GM21515 (cell line): ENCODE results near the gene VASH1.

Experiments used
- ATAC-seq: cut with Tn5 transposase; IDR thresholded peaks from one replicate; pipeline ENCODE4 v1.9.1; 2021; ENCODE audit not compliant: unreplicated experiment

Gene VASH1

GRCh38 chr14:76742185-76742584 is 19.1 kb upstream of the VASH1 start:
- no peak for ATAC-seq

- no peak for ATAC-seq
Observed at GRCh38 chr14:76742966-76743365, 18.3 kb upstream of the VASH1 start.

GRCh38 chr14:76752744-76753143 is 8.5 kb upstream of the VASH1 start:
- no peak for ATAC-seq

DNA sequence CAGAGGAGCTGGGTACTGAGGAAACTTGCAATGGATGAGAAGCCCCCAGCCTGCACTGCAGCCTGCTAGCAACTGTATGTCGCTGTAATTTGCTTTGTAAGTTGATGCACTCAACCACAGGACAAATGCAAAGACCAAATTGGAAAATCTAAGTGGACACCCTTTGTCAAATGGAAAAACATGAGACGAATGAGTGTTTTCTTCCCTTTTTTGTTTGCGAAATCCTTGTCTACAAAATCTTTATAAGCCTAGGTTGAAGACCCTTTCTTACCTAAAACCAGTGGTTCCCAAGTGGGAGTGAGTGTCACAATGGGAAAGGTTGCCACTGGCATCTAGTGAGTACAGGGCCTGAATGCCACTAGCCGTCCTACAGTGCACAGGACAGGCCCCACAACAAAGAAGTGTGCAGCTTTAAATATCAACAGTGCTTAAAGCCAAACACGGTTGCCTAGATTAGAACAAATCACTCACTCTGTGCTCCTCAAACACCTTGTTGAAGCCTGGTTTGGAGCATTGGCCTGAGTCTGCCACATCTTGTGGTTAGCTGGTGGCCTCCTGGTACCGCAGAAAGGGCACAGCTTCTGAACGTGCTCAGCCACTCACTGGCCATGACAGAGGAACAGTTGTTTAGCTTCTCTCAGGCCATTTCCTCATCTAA is 7.6 kb upstream of the VASH1 start:
- no peak for ATAC-seq

GRCh38 chr14:76754586-76754985 is 6.7 kb upstream of the VASH1 start:
- no peak for ATAC-seq

GRCh38 chr14:76755610-76756370 is 5.5 kb upstream of the VASH1 start:
- ATAC-seq, result no peak

GRCh38 chr14:76756371-76756750 is 4.9 kb upstream of the VASH1 start:
- no peak for ATAC-seq

- no peak for ATAC-seq
Observed at GRCh38 chr14:76759589-76759988, 1.7 kb upstream of the VASH1 start.

DNA sequence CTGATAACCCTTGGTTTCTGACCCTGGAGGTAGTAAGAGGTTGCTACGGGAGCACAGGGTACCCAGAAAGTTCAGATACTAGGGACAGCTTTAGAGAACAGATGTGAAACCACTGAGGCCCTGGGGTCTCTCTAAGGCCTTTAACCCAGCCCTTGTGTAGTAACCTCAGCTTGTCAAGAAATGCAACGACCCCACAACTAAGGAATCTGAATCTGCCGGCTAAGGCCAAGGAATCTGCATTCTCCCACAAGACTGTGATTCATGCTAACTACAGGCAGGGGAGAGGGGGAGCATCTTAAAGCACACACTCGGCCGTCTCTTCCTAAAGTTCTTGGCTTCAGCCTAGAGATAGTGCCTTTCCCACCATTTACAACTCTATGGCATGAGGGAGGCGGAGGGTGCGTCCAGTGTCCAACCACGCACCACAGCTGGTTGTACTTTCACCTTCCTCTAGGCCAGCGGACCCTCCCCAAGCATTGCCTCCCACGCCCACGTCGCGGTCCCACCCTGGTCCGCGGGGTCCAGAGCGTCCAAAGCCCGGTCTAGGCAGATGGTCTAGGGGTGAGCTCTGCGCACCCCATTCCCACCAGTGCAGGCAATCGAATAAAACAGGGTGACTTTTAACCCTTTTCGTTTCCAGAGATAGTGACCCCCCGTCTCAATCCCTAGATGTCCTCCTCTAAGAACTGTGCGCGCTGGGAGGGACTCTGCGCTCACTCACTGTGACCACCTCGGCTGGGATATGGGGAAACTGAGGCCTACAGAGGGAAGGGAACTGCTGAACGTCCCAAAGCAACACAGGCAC is 735 bp upstream of the VASH1 start:
- ATAC-seq, result no peak

GRCh38 chr14:76761960-76762410 is 717 bp downstream of the VASH1 start:
- ATAC-seq, result no peak

GRCh38 chr14:76762411-76763095 is 1.3 kb downstream of the VASH1 start:
- no peak for ATAC-seq

DNA sequence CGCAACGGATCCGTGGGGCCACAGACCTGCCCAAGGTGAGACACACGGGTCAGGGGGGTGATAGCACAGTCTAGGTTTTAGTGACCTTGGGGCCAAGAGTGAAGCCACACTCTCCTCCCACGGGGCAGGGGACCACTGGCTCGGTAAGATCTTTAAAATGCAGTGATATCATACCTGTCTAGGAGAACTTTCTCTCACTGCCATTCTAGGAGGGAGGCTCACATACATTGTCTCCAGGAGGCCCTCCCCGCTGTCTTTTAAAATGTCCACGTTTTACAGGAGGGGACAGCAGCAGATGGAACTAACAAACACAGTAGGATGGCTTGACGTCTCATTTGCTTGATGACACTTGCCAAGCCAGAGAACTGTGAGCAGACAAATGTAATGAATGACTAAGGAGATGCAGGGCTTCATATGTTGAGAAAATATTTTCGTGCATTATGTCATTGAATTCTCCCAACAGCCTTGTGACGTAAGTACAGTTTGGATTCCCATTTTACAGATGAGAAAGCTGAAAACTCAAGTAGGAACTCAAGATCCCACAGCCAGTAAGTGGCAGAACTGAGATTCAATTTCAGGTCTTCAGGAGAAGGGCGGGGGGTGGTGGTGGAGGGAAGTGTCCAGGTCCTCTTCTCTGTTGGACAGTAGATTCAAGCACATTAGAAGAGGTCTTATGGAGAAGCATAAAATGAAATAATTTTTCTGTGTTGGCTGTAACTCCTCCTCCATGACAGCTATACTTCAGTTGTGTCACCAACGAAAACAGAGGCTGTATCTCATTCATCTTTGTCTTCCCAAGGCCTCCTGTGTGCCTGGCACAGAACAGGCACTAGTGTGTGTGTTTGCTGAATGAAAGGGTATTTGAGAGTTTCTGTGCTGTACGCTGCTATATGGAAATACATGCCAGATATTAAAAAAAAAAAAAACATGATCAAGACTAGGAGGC is 2.1 kb downstream of the VASH1 start:
- no peak for ATAC-seq

- ATAC-seq, result no peak
Observed at GRCh38 chr14:76765461-76765931, 4.2 kb downstream of the VASH1 start.

DNA sequence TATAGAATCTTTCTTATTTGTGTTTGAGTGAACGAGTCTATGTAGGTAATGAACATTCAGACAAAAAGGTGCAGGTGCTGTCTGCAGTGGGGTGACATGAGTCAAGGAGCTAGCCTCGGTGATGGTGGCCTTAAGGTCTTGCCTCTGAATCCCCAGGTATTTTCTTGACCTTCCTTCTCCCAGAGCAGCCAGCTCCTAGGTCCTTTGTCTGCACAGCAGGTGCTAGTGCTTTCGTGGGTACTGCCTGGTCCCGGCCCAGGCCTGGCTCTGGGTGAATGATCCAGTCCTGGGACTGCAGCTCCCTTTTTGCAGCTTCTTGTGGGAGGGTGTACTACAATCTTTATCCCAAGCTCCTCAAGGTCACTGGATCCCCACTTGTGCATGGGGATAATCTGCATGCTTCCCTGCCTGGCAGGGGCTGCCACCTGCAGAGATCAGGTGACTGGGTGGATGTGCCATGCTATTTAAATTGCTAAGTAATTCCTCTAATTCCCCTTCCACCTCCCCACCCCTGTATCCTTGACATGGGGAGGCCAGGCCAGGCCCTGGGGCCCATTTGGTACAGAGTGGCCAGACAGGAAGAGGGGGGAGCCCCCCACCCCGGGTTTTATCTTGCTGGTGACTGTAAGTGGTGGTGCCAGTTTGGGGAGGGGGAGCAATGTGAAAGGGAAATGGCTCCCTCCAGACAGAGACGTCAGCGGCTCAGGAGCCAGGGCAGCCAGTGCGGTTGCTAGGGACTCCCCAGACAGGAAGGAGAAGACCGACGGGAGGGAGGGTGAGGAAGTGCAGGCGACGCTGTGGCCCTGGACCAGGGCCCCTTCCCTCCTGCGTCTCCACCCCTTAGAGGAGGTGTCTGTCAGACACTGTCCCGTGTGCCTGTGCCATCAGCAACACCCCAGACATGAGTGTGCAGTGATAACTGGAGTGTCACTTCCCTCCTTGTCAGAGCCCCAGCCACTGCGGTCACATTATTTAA is 6.7 kb downstream of the VASH1 start:
- peak; percentile 87 for ATAC-seq

DNA sequence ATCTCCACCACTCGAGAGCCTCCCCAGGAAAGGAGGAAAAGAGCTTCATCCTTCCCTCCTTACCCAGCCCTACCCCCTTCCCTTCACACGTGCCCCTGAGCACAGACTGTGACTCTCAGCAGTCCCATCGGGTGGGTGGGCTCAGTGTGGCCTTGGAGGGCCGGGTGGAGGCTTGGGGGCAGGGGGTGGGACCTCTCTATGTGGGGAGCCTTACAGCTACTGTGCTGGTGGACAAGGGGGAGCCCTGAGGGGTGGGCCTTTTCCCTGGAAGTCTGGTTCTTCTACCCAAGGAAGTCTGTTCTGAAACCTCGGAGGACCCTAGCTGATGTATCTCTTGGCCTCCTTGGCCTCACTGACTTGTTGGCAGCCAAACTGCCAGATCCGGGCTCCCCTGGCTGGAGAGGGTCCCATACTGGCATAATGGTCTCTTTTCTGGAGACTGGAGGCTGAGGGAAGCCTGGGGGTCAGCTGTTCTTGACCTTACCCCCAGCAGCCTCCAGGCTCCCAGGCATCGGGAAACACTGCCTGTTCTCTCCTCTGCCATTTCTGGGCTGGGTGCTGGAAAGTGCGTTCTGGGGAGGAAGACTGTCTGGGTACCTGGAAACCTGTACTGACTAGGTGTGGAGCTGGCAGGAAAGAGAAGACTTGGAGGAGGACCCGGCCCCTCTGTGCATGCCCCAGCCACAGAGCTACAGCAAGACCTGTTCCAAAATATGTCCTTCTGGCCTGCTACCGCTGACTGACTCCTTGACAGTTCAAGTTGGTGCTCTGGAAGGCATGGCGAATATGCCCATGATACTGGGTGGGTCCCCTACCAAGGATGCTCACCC is 7.6 kb downstream of the VASH1 start:
- no peak for ATAC-seq

DNA sequence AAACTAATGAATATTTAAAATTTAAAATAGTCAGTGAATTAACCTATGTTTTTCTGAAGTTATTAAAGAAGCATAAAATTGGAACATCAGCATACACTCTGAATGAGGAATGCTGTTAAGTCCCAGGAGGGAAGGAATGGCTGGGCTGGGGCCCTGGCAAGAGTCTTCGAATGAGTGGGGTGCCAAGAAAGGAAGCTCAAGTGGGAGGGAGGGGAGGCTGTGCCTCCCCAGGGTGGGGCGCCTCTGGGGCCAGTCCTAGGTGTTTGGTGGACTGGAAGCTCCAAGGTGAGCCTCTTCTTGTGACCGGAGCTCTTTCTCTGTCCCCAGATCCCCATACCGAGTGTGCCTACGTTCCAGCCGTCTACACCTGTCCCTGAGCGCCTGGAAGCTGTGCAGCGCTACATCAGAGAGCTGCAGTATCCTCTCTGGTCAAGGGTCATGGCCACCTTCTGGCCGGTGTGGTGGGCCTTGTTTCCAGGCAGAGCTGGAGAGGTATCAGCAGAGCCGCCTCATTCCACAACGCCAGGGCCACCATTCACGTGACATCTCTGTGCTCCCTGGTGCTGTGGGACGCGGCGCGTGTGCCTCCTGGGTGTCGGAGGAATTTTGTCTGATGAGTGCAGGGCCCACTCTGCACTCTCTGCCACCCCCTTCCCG is 8.5 kb downstream of the VASH1 start:
- ATAC-seq, result no peak
